Measurements from ENCODE around the gene GNMT.

- TF ChIP-seq CTCF (conservative IDR thresholded peaks at IDR 0.05; ENCODE audit: low read length) (no peak), EZH2phosphoT487 (IDR thresholded peaks at IDR 0.05; ENCODE audit: borderline replicate concordance) (no peak)
These were observed 45.3 kb downstream of the GNMT start for GRCh38 chr6:43005844-43006243.
